SK-N-SH treated with all-trans-retinoic acid at 6 μM for 48 hours (cell line): Measurements from ENCODE around the gene LIMS1.

Experiments
- CSDC2 ChIP-seq: fragments of 250-450 bp; sonication (Bioruptor Pico); IDR thresholded peaks from 2 replicates; pipeline ENCODE4 v1.5.0; 2020; ENCODE audit warnings: mild to moderate bottlenecking, moderate library complexity
- TF ChIP-seq, protein P1 (sequence below): fragments of 250-450 bp; sonication (Bioruptor Pico); IDR thresholded peaks from 2 replicates; pipeline ENCODE4 v1.5.1; 2020; ENCODE audit warnings: low read depth, mild to moderate bottlenecking, moderate library complexity
- TF ChIP-seq, protein P2 (sequence below): fragments of 250-450 bp; sonication (Bioruptor Pico); IDR thresholded peaks from 2 replicates; pipeline ENCODE4 v1.8.0; 2020; ENCODE audit warnings: mild to moderate bottlenecking, moderate library complexity, borderline replicate concordance

DNA sequence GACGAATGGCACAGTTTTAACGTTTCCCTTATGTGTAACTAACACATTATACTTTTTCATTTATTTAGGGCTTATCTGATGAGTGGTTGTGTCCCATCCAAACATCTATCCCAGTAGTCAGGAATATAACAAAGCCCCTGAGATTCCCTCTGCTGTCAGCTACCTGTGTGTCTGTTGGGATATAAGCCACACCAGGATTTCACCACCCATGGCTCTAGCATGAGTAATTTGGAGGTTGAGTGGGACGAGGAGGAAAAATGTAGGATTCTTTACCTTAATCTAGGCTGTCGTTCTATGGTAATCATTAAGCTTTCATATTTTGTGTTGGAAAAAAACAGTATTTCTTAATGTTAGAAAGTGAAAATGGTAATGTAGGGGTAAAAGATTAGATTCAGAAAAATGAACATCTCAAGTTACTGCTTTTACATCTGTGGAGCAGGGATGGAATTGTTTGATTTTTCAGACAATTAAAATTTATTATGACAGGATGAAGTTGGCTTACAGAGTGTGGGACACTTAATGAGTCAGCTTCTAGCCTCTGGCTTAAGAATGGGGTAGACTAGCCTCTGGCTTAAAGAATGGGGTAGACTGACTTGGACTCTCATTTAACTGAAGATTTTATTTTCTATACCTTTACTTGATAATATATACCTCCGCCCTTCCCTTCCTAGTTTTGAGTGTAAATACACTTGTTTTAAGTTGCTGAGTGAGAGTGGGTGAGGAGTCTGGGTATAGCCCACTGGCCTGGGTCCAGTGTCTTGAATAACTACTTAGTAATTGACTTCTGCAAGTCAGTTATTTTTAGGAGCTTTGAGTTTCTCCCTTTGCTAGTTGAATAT lies 96.5 kb downstream of the LIMS1 start:
- TF ChIP-seq, protein P1, sequence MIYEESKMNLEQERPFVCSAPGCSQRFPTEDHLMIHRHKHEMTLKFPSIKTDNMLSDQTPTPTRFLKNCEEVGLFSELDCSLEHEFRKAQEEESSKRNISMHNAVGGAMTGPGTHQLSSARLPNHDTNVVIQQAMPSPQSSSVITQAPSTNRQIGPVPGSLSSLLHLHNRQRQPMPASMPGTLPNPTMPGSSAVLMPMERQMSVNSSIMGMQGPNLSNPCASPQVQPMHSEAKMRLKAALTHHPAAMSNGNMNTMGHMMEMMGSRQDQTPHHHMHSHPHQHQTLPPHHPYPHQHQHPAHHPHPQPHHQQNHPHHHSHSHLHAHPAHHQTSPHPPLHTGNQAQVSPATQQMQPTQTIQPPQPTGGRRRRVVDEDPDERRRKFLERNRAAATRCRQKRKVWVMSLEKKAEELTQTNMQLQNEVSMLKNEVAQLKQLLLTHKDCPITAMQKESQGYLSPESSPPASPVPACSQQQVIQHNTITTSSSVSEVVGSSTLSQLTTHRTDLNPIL (CRISPR knock-in tag) = no peak
- TF ChIP-seq, protein P2, sequence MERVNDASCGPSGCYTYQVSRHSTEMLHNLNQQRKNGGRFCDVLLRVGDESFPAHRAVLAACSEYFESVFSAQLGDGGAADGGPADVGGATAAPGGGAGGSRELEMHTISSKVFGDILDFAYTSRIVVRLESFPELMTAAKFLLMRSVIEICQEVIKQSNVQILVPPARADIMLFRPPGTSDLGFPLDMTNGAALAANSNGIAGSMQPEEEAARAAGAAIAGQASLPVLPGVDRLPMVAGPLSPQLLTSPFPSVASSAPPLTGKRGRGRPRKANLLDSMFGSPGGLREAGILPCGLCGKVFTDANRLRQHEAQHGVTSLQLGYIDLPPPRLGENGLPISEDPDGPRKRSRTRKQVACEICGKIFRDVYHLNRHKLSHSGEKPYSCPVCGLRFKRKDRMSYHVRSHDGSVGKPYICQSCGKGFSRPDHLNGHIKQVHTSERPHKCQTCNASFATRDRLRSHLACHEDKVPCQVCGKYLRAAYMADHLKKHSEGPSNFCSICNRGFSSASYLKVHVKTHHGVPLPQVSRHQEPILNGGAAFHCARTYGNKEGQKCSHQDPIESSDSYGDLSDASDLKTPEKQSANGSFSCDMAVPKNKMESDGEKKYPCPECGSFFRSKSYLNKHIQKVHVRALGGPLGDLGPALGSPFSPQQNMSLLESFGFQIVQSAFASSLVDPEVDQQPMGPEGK (CRISPR knock-in tag) = no peak
- no peak for TF ChIP-seq CSDC2
